Endothelial cell of umbilical vein (primary cell): Measurements from ENCODE around the gene BET1. TPM values are rescaled to one million over a fixed set of nuclear protein-coding genes. Genes with fewer than 3 reads are reported as not detected.
A peak's percentile ranks its signal among the peaks of the same experiment; 100 is the strongest.

ENCODE experiments used
- BruUV-seq: library from RNA; stranded (reverse); fragments of 400-500 nt; replicated peaks from 2 replicates; lab custom pipeline; 2021; lab: Mats Ljungman, UMichigan
- CTCF ChIA-PET: fragments of 300-600, 350-600 bp; sonication (Branson Sonifier 250); formaldehyde crosslinking; loops from one replicate; lab custom pipeline; 2021; ENCODE audit warnings: antibody characterized with exemption, inconsistent platforms; lab: Charles Lee
- POLR2A ChIA-PET: fragments of 300-600, 350-600 bp; sonication (Branson Sonifier 250); formaldehyde crosslinking; loops from one replicate; lab custom pipeline; 2021; ENCODE audit warnings: antibody characterized with exemption, inconsistent platforms; lab: Charles Lee
- DNase-seq: peaks from one replicate; pipeline ENCODE4 v3.0.0-alpha.2; 2011; ENCODE audit warnings: low read depth, low spot score
- FAIRE-seq: peaks from 2 replicates; lab custom pipeline; 2011; peaks lifted over from hg19 to GRCh38; lab: Jason Lieb, UNC
- H2AFZ ChIP-seq: 2 replicates; pipeline ENCODE4 v1.6.0; 2012; ENCODE audit warnings: low read depth, low read length, control low read depth, inconsistent platforms
- H3K27ac ChIP-seq: 2 replicates; pipeline ENCODE4 v1.5.1; 2011; ENCODE audit warnings: low read depth, mild to moderate bottlenecking, control low read depth, low read length, moderate library complexity; ENCODE audit not compliant: insufficient read depth
- H3K27me3 ChIP-seq, 2 experiments: 2 replicates each; pipeline versions ENCODE4 v1.6.0 to v1.6.1; 2011; ENCODE audit warnings: low read length in 2 of 2, mixed read lengths in 1 of 2; ENCODE audit not compliant: control insufficient read depth in 2 of 2, insufficient read depth in 2 of 2
- H3K36me3 ChIP-seq, 2 experiments: 2 replicates in 1 of 2; 3 replicates in 1 of 2; pipeline ENCODE4 v1.5.1; 2011; ENCODE audit warnings: low read length in 2 of 2, mild to moderate bottlenecking in 1 of 2, moderate library complexity in 1 of 2; ENCODE audit not compliant: control insufficient read depth in 2 of 2, insufficient read depth in 2 of 2; ENCODE audit errors: extremely low read depth in 1 of 2
- H3K4me1 ChIP-seq: 3 replicates; pipeline ENCODE4 v1.5.1; 2011; ENCODE audit warnings: mild to moderate bottlenecking, low read length; ENCODE audit not compliant: control insufficient read depth, insufficient read depth; ENCODE audit errors: extremely low read depth
- H3K4me2 ChIP-seq: 2 replicates; pipeline ENCODE4 v1.6.1; 2011; ENCODE audit warnings: low read length, control low read depth, mixed read lengths; ENCODE audit not compliant: insufficient read depth
- H3K4me3 ChIP-seq, 3 experiments: fragments of 200-600 bp in 1 of 3; sonication (generic), shearing (Covaris generic) in 1 of 3; replicated peaks in 1 of 3; 2 replicates each; pipeline ENCODE4 v1.5.1; 2011 to 2016; ENCODE audit warnings: control low read depth in 3 of 3, low read length in 3 of 3, mild to moderate bottlenecking in 2 of 3, inconsistent platforms in 1 of 3, low read depth in 1 of 3, moderate library complexity in 1 of 3; ENCODE audit not compliant: insufficient read depth in 1 of 3
- H3K79me2 ChIP-seq: 2 replicates; pipeline ENCODE4 v1.6.0; 2012; ENCODE audit warnings: low read length, inconsistent platforms; ENCODE audit not compliant: control insufficient read depth, insufficient read depth
- H3K9ac ChIP-seq: replicated peaks from 2 replicates; pipeline ENCODE3; 2011; ENCODE audit warnings: low read length, control low read depth; ENCODE audit not compliant: insufficient read depth; ENCODE audit errors: extremely low read depth
- H3K9me1 ChIP-seq: replicated peaks from 3 replicates; pipeline ENCODE4 v1.6.0; 2011; ENCODE audit warnings: mild to moderate bottlenecking, low read length; ENCODE audit not compliant: control insufficient read depth, insufficient read depth; ENCODE audit errors: extremely low read depth
- H3K9me3 ChIP-seq: replicated peaks from 2 replicates; pipeline ENCODE4 v1.5.1; 2012; ENCODE audit warnings: low read length, inconsistent platforms; ENCODE audit not compliant: control insufficient read depth, insufficient read depth
- H4K20me1 ChIP-seq: replicated peaks from 2 replicates; pipeline ENCODE3; 2011; ENCODE audit warnings: mild to moderate bottlenecking, low read length; ENCODE audit not compliant: control insufficient read depth, insufficient read depth; ENCODE audit errors: extremely low read depth
- GATA2 ChIP-seq: IDR thresholded peaks from 2 replicates; pipeline ENCODE4 v1.7.0; 2011; ENCODE audit warnings: low read depth, mild to moderate bottlenecking, moderate library complexity, mixed read lengths, low read length; ENCODE audit not compliant: insufficient read length, insufficient read depth
- JUN ChIP-seq: IDR thresholded peaks from 2 replicates; pipeline ENCODE4 v1.6.1; 2011; ENCODE audit warnings: borderline replicate concordance, low read depth; ENCODE audit not compliant: insufficient read length, insufficient read depth
- MYC ChIP-seq: IDR thresholded peaks from one replicate; pipeline ENCODE4 v1.6.1; 2011; ENCODE audit warnings: mild to moderate bottlenecking, low read depth, low read length
- POLR2A ChIP-seq: IDR thresholded peaks from 2 replicates; pipeline ENCODE4 v1.6.1; 2012; ENCODE audit warnings: low read depth, mild to moderate bottlenecking, control low read depth, low read length
- dilution Hi-C: fragments of 300-500 bp; cut with MboI; formaldehyde crosslinking; loops from one replicate; pipeline ENCODE4 v1.15.0; 2019; ENCODE audit warnings: low sequenced_read_pairs; ENCODE audit not compliant: extremely low pct_ligation_motif_present
- intact Hi-C: fragments of 100-400 bp; cut with micrococcal nuclease; formaldehyde crosslinking; loops from one replicate; pipeline ENCODE4 v1.10.0; 2022
- polyA plus RNA-seq, 4 experiments: library from polyadenylated mRNA; depleted of rRNA in 3 of 4; stranded (reverse) in 3 of 4; unstranded in 1 of 4; fragments of >200 nt; gene quantifications; 2 replicates each; pipeline versions ENCODE4 v1.2.1 to v1.2.3, GENCODE V29; 2011 to 2012; ENCODE audit warnings: missing spikeins in 1 of 4
- total RNA-seq: library from RNA; stranded (reverse); gene quantifications from 2 replicates; pipeline ENCODE4 v1.2.3, GENCODE V29; 2021
- TF ChIP-seq, protein P1 (sequence below): IDR thresholded peaks from 2 replicates; pipeline ENCODE4 v1.6.1; 2011; ENCODE audit not compliant: insufficient read depth, insufficient read length
- TF ChIP-seq, protein P2 (sequence below), 2 donors: IDR thresholded peaks; 1 replicate in 1 of 2; 2 replicates in 1 of 2; pipeline ENCODE4 v1.5.1; 2011; ENCODE audit warnings: low read length in 2 of 2, mild to moderate bottlenecking in 2 of 2, moderate library complexity in 2 of 2, control low read depth in 1 of 2, inconsistent platforms in 1 of 2, low read depth in 1 of 2; ENCODE audit not compliant: insufficient read depth in 1 of 2; ENCODE audit errors: extremely low read depth in 1 of 2

Gene BET1
- total and polyA plus RNA-seq, 2 donors (not counting 3 experiments of a cell fraction or from before 2014, with no cell fraction given) = 21.9 to 28.4 TPM

DNA sequence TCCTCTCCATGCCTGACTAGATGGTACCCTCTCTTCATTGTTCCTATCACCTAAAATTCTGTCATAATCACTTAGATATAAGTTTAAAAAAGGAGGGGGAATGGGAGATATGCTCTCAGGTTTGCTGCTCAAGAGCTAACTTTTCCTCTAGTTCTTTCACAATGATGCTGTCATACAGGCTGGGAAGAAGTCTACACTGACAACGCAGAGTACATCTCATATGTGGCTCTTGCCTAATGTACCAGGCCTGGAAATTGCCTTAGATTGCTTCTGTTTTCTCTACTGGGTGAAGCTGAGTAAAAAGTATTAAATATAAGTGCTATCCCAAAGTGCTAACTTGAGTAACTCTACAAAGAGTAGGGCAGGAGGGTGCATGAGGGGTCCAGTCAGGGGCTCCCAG is 43.8 kb upstream of the BET1 start:
- Histone ChIP-seq H3K36me3 (no peaks in the 10 kb centered on the region), H3K9ac (no peak overlapping the region), H3K27ac (no peak overlapping the region), H3K4me1 (no peaks in the 10 kb centered on the region), H2AFZ (no peak overlapping the region), H3K79me2 (no peaks in the 10 kb centered on the region), H3K9me3 (no peaks in the 10 kb centered on the region), H3K27me3 (peaks cover 46 to 65% of the 10 kb centered on the region in 2 experiments), H3K4me2 (no peak overlapping the region), H3K9me1 (no peaks in the 10 kb centered on the region), H4K20me1 (no peaks in the 10 kb centered on the region), H3K4me3 (no peak overlapping the region)
- intact Hi-C loops (no loop called here), dilution Hi-C loops (no loop called here)
- ChIA-PET CTCF (no interaction called here), POLR2A (no interaction called here)
- FAIRE-seq = no peak
- DNase-seq = no peak
- TF ChIP-seq GATA2 = no peak
- no peak for TF ChIP-seq JUN
- TF ChIP-seq, protein P1, sequence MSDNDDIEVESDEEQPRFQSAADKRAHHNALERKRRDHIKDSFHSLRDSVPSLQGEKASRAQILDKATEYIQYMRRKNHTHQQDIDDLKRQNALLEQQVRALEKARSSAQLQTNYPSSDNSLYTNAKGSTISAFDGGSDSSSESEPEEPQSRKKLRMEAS = no peak
- TF ChIP-seq, protein P2, sequence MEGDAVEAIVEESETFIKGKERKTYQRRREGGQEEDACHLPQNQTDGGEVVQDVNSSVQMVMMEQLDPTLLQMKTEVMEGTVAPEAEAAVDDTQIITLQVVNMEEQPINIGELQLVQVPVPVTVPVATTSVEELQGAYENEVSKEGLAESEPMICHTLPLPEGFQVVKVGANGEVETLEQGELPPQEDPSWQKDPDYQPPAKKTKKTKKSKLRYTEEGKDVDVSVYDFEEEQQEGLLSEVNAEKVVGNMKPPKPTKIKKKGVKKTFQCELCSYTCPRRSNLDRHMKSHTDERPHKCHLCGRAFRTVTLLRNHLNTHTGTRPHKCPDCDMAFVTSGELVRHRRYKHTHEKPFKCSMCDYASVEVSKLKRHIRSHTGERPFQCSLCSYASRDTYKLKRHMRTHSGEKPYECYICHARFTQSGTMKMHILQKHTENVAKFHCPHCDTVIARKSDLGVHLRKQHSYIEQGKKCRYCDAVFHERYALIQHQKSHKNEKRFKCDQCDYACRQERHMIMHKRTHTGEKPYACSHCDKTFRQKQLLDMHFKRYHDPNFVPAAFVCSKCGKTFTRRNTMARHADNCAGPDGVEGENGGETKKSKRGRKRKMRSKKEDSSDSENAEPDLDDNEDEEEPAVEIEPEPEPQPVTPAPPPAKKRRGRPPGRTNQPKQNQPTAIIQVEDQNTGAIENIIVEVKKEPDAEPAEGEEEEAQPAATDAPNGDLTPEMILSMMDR (IDR thresholded peaks at IDR 0.05; ENCODE audit: extremely low read depth in 1 of 2, insufficient read depth in 1 of 2, low read depth in 1 of 2, low read length in 2 of 2) = no peak
- no TSS peak for BruUV-seq

DNA sequence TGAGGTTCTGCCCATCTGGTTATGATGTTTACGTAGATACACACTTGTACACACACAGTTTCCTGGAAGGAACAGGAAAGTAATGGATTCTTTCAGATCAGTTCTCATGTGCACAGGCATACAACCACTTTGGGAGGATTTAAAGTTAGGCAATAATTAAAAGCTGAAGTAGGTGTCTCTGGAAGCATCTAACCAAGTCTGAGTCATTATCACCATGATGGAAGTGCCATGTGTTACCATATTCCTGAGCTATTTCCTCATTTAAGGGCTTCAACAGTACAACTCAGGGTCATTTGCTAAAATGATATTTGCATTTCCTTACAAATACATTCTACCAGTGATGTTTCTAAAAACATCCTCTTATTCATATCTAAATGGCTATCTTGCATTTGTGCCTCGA is 41.4 kb upstream of the BET1 start:
- H3K9ac ChIP-seq = no peak overlapping the region
- H2AFZ ChIP-seq = no peak overlapping the region
- H3K36me3 ChIP-seq = no peaks in the 10 kb centered on the region
- no peaks in the 10 kb centered on the region for H3K9me3 ChIP-seq
- FAIRE-seq (peak; percentile 55), DNase-seq (no peak)
- H4K20me1 ChIP-seq = no peaks in the 10 kb centered on the region
- no peak overlapping the region for H3K27ac ChIP-seq
- TF ChIP-seq JUN (no peak), POLR2A (no peak), MYC (no peak)
- ChIA-PET CTCF (interaction anchor here (1.5 to 3.1 kb wide), 2 partner anchors 10 to 262 kb away, joined by 3 to 11 read pairs; no protein-coding TSS in a partner anchor), POLR2A (no interaction called here)
- no peaks in the 10 kb centered on the region for H3K9me1 ChIP-seq
- intact Hi-C loops = no loop called here
- dilution Hi-C loops = no loop called here
- peaks cover 17% of the 10 kb centered on the region for H3K4me1 ChIP-seq
- peaks cover 29 to 41% of the 10 kb centered on the region in 2 experiments for H3K27me3 ChIP-seq
- BruUV-seq = no TSS peak
- H3K79me2 ChIP-seq = no peaks in the 10 kb centered on the region
- H3K4me3 ChIP-seq = no peak overlapping the region
- no peak overlapping the region for H3K4me2 ChIP-seq
